GM12878 (cell line): ENCODE results near the gene STRN4. TPM values are rescaled to one million over a fixed set of nuclear protein-coding genes. Genes with fewer than 3 reads are reported as not detected.

Source experiments
- ATAC-seq: fragments of 200-7000 bp; cut with Tn5 transposase; 3 replicates; pipeline ENCODE4 v1.9.1; 2020; ENCODE audit warnings: mild to moderate bottlenecking, moderate library complexity
- BruUV-seq: library from RNA; stranded (reverse); fragments of 400-500 nt; replicated peaks from 2 replicates; lab custom pipeline; 2021; lab: Mats Ljungman, UMichigan
- CTCF ChIA-PET: fragments of 300-600 bp; sonication (Branson Sonifier 250); formaldehyde crosslinking; extraction: SDS; loops from one replicate; lab custom pipeline; 2021; ENCODE audit warnings: inconsistent platforms; lab: Yijun Ruan, JAX
- POLR2A ChIA-PET: fragments of 350-600 bp; formaldehyde crosslinking; extraction: SDS; loops from one replicate; lab custom pipeline; 2021; ENCODE audit warnings: inconsistent platforms; lab: Charles Lee
- RAD21 ChIA-PET: fragments of 300-600 bp; sonication (Branson Sonifier 250); formaldehyde crosslinking; loops from one replicate; lab custom pipeline; 2023; ENCODE audit warnings: antibody characterized with exemption; ENCODE audit not compliant: unreplicated experiment; lab: Charles Lee
- SMC1A ChIA-PET: fragments of 300-600 bp; sonication (Branson Sonifier 250); formaldehyde crosslinking; loops from one replicate; lab custom pipeline; 2023; ENCODE audit not compliant: unreplicated experiment, uncharacterized antibody; lab: Charles Lee
- DNase-seq: peaks from one replicate; pipeline ENCODE4 v3.0.0-alpha.2; 2011; ENCODE audit warnings: low read depth, low spot score
- FAIRE-seq: peaks from 3 replicates; lab custom pipeline; 2011; peaks lifted over from hg19 to GRCh38; lab: Jason Lieb, UNC
- H2AFZ ChIP-seq: 2 replicates; pipeline ENCODE4 v1.6.0; 2011; ENCODE audit warnings: low read depth, low read length, control low read depth; ENCODE audit not compliant: control insufficient read depth
- H3K27ac ChIP-seq: 2 replicates; pipeline ENCODE4 v1.5.1; 2011; ENCODE audit warnings: control low read depth; ENCODE audit not compliant: control insufficient read depth, insufficient read depth
- H3K27me3 ChIP-seq, 2 experiments: replicated peaks in 1 of 2; 2 replicates each; pipeline versions ENCODE4 v1.6.0 to v1.6.1; 2011; ENCODE audit warnings: low read length in 1 of 2; ENCODE audit not compliant: control insufficient read depth in 2 of 2, insufficient read depth in 2 of 2
- H3K36me3 ChIP-seq, 2 experiments: 2 replicates each; pipeline ENCODE4 v1.5.1; 2011; ENCODE audit warnings: low read length in 1 of 2; ENCODE audit not compliant: control insufficient read depth in 2 of 2, insufficient read depth in 2 of 2
- H3K4me1 ChIP-seq: 2 replicates; pipeline ENCODE4 v1.6.1; 2011; ENCODE audit warnings: mild to moderate bottlenecking, low read length, moderate library complexity, mixed read lengths; ENCODE audit not compliant: control insufficient read depth, insufficient read depth
- H3K4me2 ChIP-seq: 2 replicates; pipeline ENCODE4 v1.6.0; 2011; ENCODE audit warnings: control low read depth; ENCODE audit not compliant: control insufficient read depth, insufficient read depth
- H3K4me3 ChIP-seq: fragments of 200-600 bp; sonication (generic); 2 replicates; pipeline ENCODE4 v1.5.1; 2016
- H3K79me2 ChIP-seq: 2 replicates; pipeline ENCODE4 v1.6.0; 2011; ENCODE audit warnings: low read length; ENCODE audit not compliant: control insufficient read depth, insufficient read depth
- H3K9ac ChIP-seq: 2 replicates; pipeline ENCODE4 v1.8.0; 2011; ENCODE audit warnings: low read length, control low read depth, mixed read lengths; ENCODE audit not compliant: control insufficient read depth, insufficient read depth
- H3K9me3 ChIP-seq: replicated peaks from 3 replicates; pipeline ENCODE4 v1.5.1; 2011; ENCODE audit warnings: mild to moderate bottlenecking, low read length; ENCODE audit not compliant: control insufficient read depth, insufficient read depth
- H4K20me1 ChIP-seq: 2 replicates; pipeline ENCODE4 v1.6.0; 2011; ENCODE audit not compliant: control insufficient read depth, insufficient read depth
- DPF2 ChIP-seq: fragments of 450-650 bp; IDR thresholded peaks from 2 replicates; pipeline ENCODE4 v1.6.1; 2017; ENCODE audit warnings: mild to moderate bottlenecking
- FOXM1 ChIP-seq: IDR thresholded peaks from 2 replicates; pipeline ENCODE4 v1.6.1; 2012; ENCODE audit warnings: low read depth, mild to moderate bottlenecking, inconsistent platforms, low read length, moderate library complexity
- POLR2AphosphoS5 ChIP-seq: IDR thresholded peaks from 2 replicates; pipeline ENCODE4 v1.6.1; 2011; ENCODE audit warnings: mild to moderate bottlenecking, low read length, inconsistent platforms
- RUNX3 ChIP-seq: IDR thresholded peaks from 2 replicates; pipeline ENCODE4 v1.6.1; 2012; ENCODE audit warnings: low read length, inconsistent platforms
- SUPT20H ChIP-seq: IDR thresholded peaks from 2 replicates; pipeline ENCODE4 v1.6.1; 2011; ENCODE audit warnings: low read depth, mild to moderate bottlenecking, low read length, moderate library complexity, borderline replicate concordance; ENCODE audit not compliant: control insufficient read depth
- ZBED1 ChIP-seq: IDR thresholded peaks from 2 replicates; pipeline ENCODE4 v1.6.1; 2016; ENCODE audit warnings: borderline replicate concordance
- WGBS: methylation state at CpG from one replicate; pipeline ENCODE4 v1.1.6; 2016; ENCODE audit warnings: low lambda C conversion rate; ENCODE audit not compliant: insufficient replicate concordance, insufficient coverage; ENCODE audit errors: missing lambda C conversion rate; 5-methylcytosine and 5-hydroxymethylcytosine counted together
- in situ Hi-C: fragments of 300-500 bp; cut with MboI; formaldehyde crosslinking; loops from 9 replicates; pipeline ENCODE4 v1.14.3; 2018; ENCODE audit warnings: mixed read lengths
- intact Hi-C: fragments of 100-400 bp; cut with micrococcal nuclease; formaldehyde crosslinking; loops from one replicate; pipeline ENCODE4 v1.14.2; 2022; ENCODE audit not compliant: unreplicated experiment
- polyA plus RNA-seq, 11 experiments: library from polyadenylated mRNA; depleted of rRNA in 4 of 11; unstranded in 6 of 11; stranded (reverse) in 5 of 11; fragments of >200 nt; fragmentation: Nextera tagmentation in 4 of 11; fragmentation: Illumina TruSeq in 1 of 11; extraction: Ambion mirVana in 4 of 11; extraction: Trizol in 1 of 11; gene quantifications; 1 replicate in 1 of 11; 2 replicates in 10 of 11; pipeline versions ENCODE4 v1.2.1 to v1.2.3, GENCODE V29; 2011 to 2016; ENCODE audit warnings: inconsistent platforms in 2 of 11, missing spikeins in 2 of 11, low read depth in 1 of 11
- total RNA-seq, 4 experiments: library from RNA; depleted of rRNA in 3 of 4; stranded (reverse); fragments of >200 nt in 3 of 4; fragmentation: Illumina TruSeq in 1 of 4; extraction: Trizol in 1 of 4; gene quantifications; 2 replicates each; pipeline versions ENCODE4 v1.2.1 to v1.2.3, GENCODE V29; 2013 to 2021
- TF ChIP-seq, protein P1 (sequence below): fragments of 450-650 bp; IDR thresholded peaks from 2 replicates; pipeline ENCODE4 v1.6.1; 2017; ENCODE audit warnings: mild to moderate bottlenecking, moderate library complexity
- TF ChIP-seq, protein P2 (sequence below): fragments of 450-650 bp; conservative IDR thresholded peaks from 2 replicates; pipeline ENCODE4 v1.6.1; 2017; ENCODE audit warnings: mild to moderate bottlenecking, moderate library complexity
- TF ChIP-seq, protein P3 (sequence below): fragments of 150-350 bp; IDR thresholded peaks from 2 replicates; pipeline ENCODE4 v1.6.1; 2016; ENCODE audit warnings: low read depth, low read length

Gene STRN4
- total and polyA plus RNA-seq, 10 of the 15 experiments (the other 5 are each of a cell fraction or from before 2014, with no cell fraction given), result 0.42 to 62.8 (median 22.5) TPM

DNA sequence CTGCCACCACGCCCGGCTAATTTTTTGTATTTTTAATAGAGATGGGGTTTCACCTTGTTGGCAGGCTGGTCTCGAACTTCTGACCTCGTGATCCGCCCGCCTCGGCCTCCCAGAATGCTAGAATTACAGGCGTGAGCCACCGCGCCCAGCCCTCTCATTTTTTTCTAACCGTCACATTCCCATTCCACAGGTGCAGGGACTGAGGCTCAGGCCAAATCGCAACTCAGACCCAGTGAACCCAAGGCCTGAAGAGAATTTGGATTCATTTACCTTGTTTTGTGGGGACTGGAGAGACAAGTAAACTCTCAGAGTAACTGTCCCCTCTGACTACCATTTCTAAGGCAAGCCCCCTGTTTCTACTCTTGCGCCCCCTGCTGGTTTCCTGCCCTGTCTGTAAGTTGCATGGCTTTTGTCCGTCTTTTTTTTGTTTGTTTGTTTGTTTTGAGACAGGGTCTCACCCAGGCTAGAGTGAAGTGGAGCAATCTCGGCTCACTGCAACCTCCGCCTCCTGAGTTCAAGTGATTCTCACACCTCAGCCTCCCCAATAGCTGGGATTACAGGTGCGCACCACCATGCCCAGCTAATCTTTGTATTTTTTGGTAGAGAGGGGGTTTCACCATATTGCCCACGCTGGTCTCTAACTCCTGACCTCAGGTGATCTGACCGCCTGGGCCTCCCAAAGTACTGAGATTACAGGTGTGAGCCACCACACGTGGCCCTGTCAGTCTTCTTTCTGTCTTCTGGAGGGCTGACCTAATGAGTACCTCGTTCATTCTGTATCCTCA lies 2.3 kb upstream of the STRN4 start (continued):
- TF ChIP-seq, protein P1, sequence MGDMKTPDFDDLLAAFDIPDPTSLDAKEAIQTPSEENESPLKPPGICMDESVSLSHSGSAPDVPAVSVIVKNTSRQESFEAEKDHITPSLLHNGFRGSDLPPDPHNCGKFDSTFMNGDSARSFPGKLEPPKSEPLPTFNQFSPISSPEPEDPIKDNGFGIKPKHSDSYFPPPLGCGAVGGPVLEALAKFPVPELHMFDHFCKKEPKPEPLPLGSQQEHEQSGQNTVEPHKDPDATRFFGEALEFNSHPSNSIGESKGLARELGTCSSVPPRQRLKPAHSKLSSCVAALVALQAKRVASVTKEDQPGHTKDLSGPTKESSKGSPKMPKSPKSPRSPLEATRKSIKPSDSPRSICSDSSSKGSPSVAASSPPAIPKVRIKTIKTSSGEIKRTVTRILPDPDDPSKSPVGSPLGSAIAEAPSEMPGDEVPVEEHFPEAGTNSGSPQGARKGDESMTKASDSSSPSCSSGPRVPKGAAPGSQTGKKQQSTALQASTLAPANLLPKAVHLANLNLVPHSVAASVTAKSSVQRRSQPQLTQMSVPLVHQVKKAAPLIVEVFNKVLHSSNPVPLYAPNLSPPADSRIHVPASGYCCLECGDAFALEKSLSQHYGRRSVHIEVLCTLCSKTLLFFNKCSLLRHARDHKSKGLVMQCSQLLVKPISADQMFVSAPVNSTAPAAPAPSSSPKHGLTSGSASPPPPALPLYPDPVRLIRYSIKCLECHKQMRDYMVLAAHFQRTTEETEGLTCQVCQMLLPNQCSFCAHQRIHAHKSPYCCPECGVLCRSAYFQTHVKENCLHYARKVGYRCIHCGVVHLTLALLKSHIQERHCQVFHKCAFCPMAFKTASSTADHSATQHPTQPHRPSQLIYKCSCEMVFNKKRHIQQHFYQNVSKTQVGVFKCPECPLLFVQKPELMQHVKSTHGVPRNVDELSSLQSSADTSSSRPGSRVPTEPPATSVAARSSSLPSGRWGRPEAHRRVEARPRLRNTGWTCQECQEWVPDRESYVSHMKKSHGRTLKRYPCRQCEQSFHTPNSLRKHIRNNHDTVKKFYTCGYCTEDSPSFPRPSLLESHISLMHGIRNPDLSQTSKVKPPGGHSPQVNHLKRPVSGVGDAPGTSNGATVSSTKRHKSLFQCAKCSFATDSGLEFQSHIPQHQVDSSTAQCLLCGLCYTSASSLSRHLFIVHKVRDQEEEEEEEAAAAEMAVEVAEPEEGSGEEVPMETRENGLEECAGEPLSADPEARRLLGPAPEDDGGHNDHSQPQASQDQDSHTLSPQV, result no peak
- TF ChIP-seq, all 136 proteins: peak for 4

DNA sequence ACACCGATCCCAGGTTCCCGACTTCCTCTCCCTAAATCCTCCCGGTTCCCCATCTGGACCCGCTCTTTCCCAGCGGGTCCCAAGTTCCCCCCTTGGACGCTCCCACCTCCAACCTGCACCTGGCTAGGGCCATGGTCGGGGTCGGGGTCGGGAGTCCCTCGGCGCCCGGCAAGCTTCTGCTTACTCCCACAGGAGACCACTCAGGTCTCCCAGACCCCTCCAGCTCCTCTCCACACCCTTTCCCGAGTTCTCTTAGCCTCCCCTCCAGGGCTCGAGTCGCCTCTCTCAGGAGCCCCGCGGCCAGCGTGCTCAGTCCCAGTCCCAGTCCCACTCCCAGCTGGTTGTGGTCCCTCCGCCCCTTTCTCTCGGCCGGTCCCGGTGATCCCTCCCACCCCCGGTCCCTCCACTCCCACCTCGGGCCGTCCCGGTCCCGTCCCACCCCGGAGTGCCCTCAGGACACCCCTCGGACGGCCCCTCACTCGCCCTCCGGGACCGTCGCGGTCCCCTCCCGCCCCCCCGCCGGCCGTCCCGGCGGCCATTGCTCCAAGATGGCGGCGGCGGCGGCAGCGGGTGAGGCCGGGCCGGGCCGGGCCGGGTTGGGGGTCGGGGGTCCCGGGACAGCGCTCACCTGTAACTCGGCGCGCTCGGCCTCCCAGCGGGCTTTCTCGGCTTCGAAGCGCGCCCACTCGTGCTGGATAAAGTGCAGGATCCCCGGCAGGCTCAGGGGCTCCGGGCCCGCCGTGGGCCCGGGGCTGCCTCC lies 549 bp downstream of the STRN4 start, which contains the start of gene FKRP:
Gene FKRP, plus strand, starts transcription at position 537 of the 760 bp plus-strand sequence. CDS start 9,394 bp downstream, outside the sequence.
- ChIA-PET RAD21 (interaction anchor here (1.2 to 1.9 kb wide), 4 partner anchors 28 to 145 kb away, joined by 4 to 9 read pairs (median 6); partner anchors contain the start of genes CALM3 and DACT3), SMC1A (interaction anchor here (1.2 kb wide), 1 partner anchor 12 kb away, joined by 3 read pairs; no protein-coding TSS in a partner anchor), POLR2A (interaction anchor here (0.5 to 1.1 kb wide), 3 partner anchors 42 to 211 kb away, joined by 3 to 7 read pairs (median 4); partner anchors contain the start of gene SLC1A5), CTCF (interaction anchor here (0.9 to 4.5 kb wide), 6 partner anchors 8 to 134 kb away, joined by 3 to 24 read pairs (median 7); partner anchors contain the start of gene DACT3)
- H3K27me3 ChIP-seq, result no peaks in the 10 kb centered on the region
- H3K79me2 ChIP-seq, result peaks cover 60% of the 10 kb centered on the region
- H3K9me3 ChIP-seq, result no peaks in the 10 kb centered on the region
- peak within 1 kb of the TSS; percentile 91 for H3K9ac ChIP-seq
- 2% methylated on average over 30 of the region's 68 CpGs for WGBS
- peak within 1 kb of the TSS; percentile 83 for H3K27ac ChIP-seq
- in situ Hi-C loops (no loop called here), intact Hi-C loops (no loop called here)
- H3K4me1 ChIP-seq, result peaks cover 21% of the 10 kb centered on the region
- no TSS peak for BruUV-seq
- H2AFZ ChIP-seq, result peak within 1 kb of the TSS; percentile 76
- peak within 1 kb of the TSS; percentile 88 for H3K4me2 ChIP-seq
- DNase-seq (no peak), FAIRE-seq (no peak), ATAC-seq (peak; percentile 55)
- peaks cover 5% of the 10 kb centered on the region for H4K20me1 ChIP-seq
- peak within 1 kb of the TSS; percentile 100 for H3K4me3 ChIP-seq
- peaks cover 3 to 6% of the 10 kb centered on the region in 2 experiments; a peak in 3 of 4 replicates for H3K36me3 ChIP-seq
- TF ChIP-seq DPF2 (peak; percentile 47; the same call in 1 of the 2 replicates), FOXM1 (no peak), RUNX3 (no peak), POLR2AphosphoS5 (no peak), ZBED1 (no peak), SUPT20H (no peak)
- TF ChIP-seq, protein P2, sequence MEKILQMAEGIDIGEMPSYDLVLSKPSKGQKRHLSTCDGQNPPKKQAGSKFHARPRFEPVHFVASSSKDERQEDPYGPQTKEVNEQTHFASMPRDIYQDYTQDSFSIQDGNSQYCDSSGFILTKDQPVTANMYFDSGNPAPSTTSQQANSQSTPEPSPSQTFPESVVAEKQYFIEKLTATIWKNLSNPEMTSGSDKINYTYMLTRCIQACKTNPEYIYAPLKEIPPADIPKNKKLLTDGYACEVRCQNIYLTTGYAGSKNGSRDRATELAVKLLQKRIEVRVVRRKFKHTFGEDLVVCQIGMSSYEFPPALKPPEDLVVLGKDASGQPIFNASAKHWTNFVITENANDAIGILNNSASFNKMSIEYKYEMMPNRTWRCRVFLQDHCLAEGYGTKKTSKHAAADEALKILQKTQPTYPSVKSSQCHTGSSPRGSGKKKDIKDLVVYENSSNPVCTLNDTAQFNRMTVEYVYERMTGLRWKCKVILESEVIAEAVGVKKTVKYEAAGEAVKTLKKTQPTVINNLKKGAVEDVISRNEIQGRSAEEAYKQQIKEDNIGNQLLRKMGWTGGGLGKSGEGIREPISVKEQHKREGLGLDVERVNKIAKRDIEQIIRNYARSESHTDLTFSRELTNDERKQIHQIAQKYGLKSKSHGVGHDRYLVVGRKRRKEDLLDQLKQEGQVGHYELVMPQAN, result no peak
- TF ChIP-seq, protein P3, sequence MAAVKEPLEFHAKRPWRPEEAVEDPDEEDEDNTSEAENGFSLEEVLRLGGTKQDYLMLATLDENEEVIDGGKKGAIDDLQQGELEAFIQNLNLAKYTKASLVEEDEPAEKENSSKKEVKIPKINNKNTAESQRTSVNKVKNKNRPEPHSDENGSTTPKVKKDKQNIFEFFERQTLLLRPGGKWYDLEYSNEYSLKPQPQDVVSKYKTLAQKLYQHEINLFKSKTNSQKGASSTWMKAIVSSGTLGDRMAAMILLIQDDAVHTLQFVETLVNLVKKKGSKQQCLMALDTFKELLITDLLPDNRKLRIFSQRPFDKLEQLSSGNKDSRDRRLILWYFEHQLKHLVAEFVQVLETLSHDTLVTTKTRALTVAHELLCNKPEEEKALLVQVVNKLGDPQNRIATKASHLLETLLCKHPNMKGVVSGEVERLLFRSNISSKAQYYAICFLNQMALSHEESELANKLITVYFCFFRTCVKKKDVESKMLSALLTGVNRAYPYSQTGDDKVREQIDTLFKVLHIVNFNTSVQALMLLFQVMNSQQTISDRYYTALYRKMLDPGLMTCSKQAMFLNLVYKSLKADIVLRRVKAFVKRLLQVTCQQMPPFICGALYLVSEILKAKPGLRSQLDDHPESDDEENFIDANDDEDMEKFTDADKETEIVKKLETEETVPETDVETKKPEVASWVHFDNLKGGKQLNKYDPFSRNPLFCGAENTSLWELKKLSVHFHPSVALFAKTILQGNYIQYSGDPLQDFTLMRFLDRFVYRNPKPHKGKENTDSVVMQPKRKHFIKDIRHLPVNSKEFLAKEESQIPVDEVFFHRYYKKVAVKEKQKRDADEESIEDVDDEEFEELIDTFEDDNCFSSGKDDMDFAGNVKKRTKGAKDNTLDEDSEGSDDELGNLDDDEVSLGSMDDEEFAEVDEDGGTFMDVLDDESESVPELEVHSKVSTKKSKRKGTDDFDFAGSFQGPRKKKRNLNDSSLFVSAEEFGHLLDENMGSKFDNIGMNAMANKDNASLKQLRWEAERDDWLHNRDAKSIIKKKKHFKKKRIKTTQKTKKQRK, result no peak
